ENCODE measurements around the gene FBLN2. TPM values are rescaled to one million over a fixed set of nuclear protein-coding genes. Genes with fewer than 3 reads are reported as not detected.
"Not testable (repeated sequence)": the region's sequence is repeated elsewhere in the genome, so short reads cannot be mapped to it uniquely, and the experiment has no call there.

The FBLN2 gene
- total and polyA plus RNA-seq, 4 donors: 1.3 to 9.1 (median 4.3) TPM

- no peak for DNase-seq (ENCODE audit: low spot score)
- H3K9ac ChIP-seq (ENCODE audit: low read depth in 1 of 2, low read length in 2 of 2): no peak overlapping the region
- no peaks in the 10 kb centered on the region for H3K9me3 ChIP-seq (ENCODE audit: control insufficient read depth in 4 of 4, low read length in 3 of 4)
- peaks cover 0 to 10% (median 2%) of the 10 kb centered on the region in 4 donors for H3K27me3 ChIP-seq (ENCODE audit: control insufficient read depth in 4 of 4, insufficient read depth in 4 of 4, low read length in 3 of 4)
- no peak overlapping the region for H3K4me3 ChIP-seq (ENCODE audit: low read depth in 1 of 3, low read length in 3 of 3)
- H3K36me3 ChIP-seq (ENCODE audit: control insufficient read depth in 4 of 4, insufficient read depth in 3 of 4, low read depth in 1 of 4, low read length in 3 of 4): no peaks in the 10 kb centered on the region
- 77% methylated on average over 9 of the region's 9 CpGs for WGBS
- TF ChIP-seq JUND (IDR thresholded peaks at IDR 0.05) (no peak), NR2F2 (IDR thresholded peaks at IDR 0.05) (no peak), HNF4G (IDR thresholded peaks at IDR 0.05) (no peak), RXRA (IDR thresholded peaks at IDR 0.05) (no peak), GABPA (IDR thresholded peaks at IDR 0.05 in 1 of 2, conservative IDR thresholded peaks at IDR 0.05 in 1 of 2) (no peak), MAX (IDR thresholded peaks at IDR 0.05) (no peak), FOXA2 (IDR thresholded peaks at IDR 0.05) (no peak), TAF1 (conservative IDR thresholded peaks at IDR 0.05) (no peak), FOXA1 (IDR thresholded peaks at IDR 0.05) (no peak), EGR1 (IDR thresholded peaks at IDR 0.05; ENCODE audit: low read depth in 2 of 2) (no peak), ATF3 (IDR thresholded peaks at IDR 0.05) (no peak), RAD21 (IDR thresholded peaks at IDR 0.05) (no peak), ZBTB33 (IDR thresholded peaks at IDR 0.05) (no peak), YY1 (IDR thresholded peaks at IDR 0.05) (no peak), CTCF (IDR thresholded peaks at IDR 0.05; ENCODE audit: low read depth, low read length, missing input control) (no peak), HNF4A (conservative IDR thresholded peaks at IDR 0.05) (no peak), SP1 (IDR thresholded peaks at IDR 0.05) (no peak)
- H3K27ac ChIP-seq (ENCODE audit: low read depth in 1 of 2, low read length in 2 of 2): no peak overlapping the region
- H3K4me1 ChIP-seq (ENCODE audit: control insufficient read depth in 4 of 4, insufficient read depth in 4 of 4, low read length in 3 of 4): no peaks in the 10 kb centered on the region
These were observed 12.5 kb downstream of the FBLN2 start for GRCh38 chr3:13561376-13561775.

GRCh38 chr3:13561967-13562366 is 13.0 kb downstream of the FBLN2 start:
- no peaks in the 10 kb centered on the region for H3K9me3 ChIP-seq (ENCODE audit: control insufficient read depth in 4 of 4, low read length in 3 of 4)
- H3K4me3 ChIP-seq (ENCODE audit: low read depth in 1 of 3, low read length in 3 of 3): no peak overlapping the region
- H3K4me1 ChIP-seq (ENCODE audit: control insufficient read depth in 4 of 4, insufficient read depth in 4 of 4, low read length in 3 of 4): no peaks in the 10 kb centered on the region
- H3K27ac ChIP-seq (ENCODE audit: low read depth in 1 of 2, low read length in 2 of 2): no peak overlapping the region
- WGBS: 45% methylated on average over 4 of the region's 4 CpGs
- H3K36me3 ChIP-seq (ENCODE audit: control insufficient read depth in 4 of 4, insufficient read depth in 3 of 4, low read depth in 1 of 4, low read length in 3 of 4): no peaks in the 10 kb centered on the region
- DNase-seq (ENCODE audit: low spot score): no peak
- TF ChIP-seq NR2F2 (IDR thresholded peaks at IDR 0.05) (peak; percentile 97), ZBTB33 (IDR thresholded peaks at IDR 0.05) (no peak)
- H3K27me3 ChIP-seq (ENCODE audit: control insufficient read depth in 4 of 4, insufficient read depth in 4 of 4, low read length in 3 of 4): peaks cover 0 to 10% (median 2%) of the 10 kb centered on the region in 4 donors
- no peak overlapping the region for H3K9ac ChIP-seq (ENCODE audit: low read depth in 1 of 2, low read length in 2 of 2)

GRCh38 chr3:13562421-13562820 is 13.5 kb downstream of the FBLN2 start:
- H3K36me3 ChIP-seq (ENCODE audit: control insufficient read depth in 4 of 4, insufficient read depth in 3 of 4, low read depth in 1 of 4, low read length in 3 of 4); H3K9ac ChIP-seq (ENCODE audit: low read depth in 1 of 2, low read length in 2 of 2); H3K27me3 ChIP-seq (ENCODE audit: control insufficient read depth in 4 of 4, insufficient read depth in 4 of 4, low read length in 3 of 4); H3K9me3 ChIP-seq (ENCODE audit: control insufficient read depth in 4 of 4, low read length in 3 of 4); H3K27ac ChIP-seq (ENCODE audit: low read depth in 1 of 2, low read length in 2 of 2); H3K4me3 ChIP-seq (ENCODE audit: low read depth in 1 of 3, low read length in 3 of 3); DNase-seq (ENCODE audit: low spot score); H3K4me1 ChIP-seq (ENCODE audit: control insufficient read depth in 4 of 4, insufficient read depth in 4 of 4, low read length in 3 of 4): not testable (repeated sequence)
- 85% methylated on average over 9 of the region's 9 CpGs for WGBS
